IMR-90 (cell line): ENCODE measurements around the gene SOX5. TPM values are rescaled to one million over a fixed set of nuclear protein-coding genes. Genes with fewer than 3 reads are reported as not detected.

Experiments used
- ATAC-seq: fragments of 200-7000 bp; cut with Tn5 transposase; 2 replicates; pipeline ENCODE4 v1.9.1; 2020; ENCODE audit warnings: low read depth, mild to moderate bottlenecking, moderate library complexity
- BruUV-seq: library from RNA; stranded (reverse); fragments of 400-500 nt; replicated peaks from 2 replicates; lab custom pipeline; 2021; lab: Mats Ljungman, UMichigan
- CTCF ChIA-PET: fragments of 300-600 bp; formaldehyde crosslinking; extraction: SDS; loops from one replicate; lab custom pipeline; 2021; ENCODE audit warnings: antibody characterized with exemption; lab: Yijun Ruan, JAX
- POLR2A ChIA-PET: fragments of 300-600 bp; sonication (Branson Sonifier 250); formaldehyde crosslinking; loops from one replicate; lab custom pipeline; 2022; ENCODE audit warnings: antibody characterized with exemption; ENCODE audit not compliant: unreplicated experiment; lab: Charles Lee
- DNase-seq: peaks from one replicate; pipeline ENCODE4 v3.0.0; 2013
- H2AFZ ChIP-seq: replicated peaks from 2 replicates; pipeline ENCODE3; 2013; ENCODE audit warnings: low read length, mild to moderate bottlenecking; ENCODE audit not compliant: poor library complexity
- H2AK5ac ChIP-seq: 2 replicates; pipeline ENCODE4 v1.6.1; 2013; ENCODE audit warnings: low read depth, low read length, inconsistent platforms
- H2AK9ac ChIP-seq: replicated peaks from 2 replicates; pipeline ENCODE3; 2013; ENCODE audit warnings: mild to moderate bottlenecking, low read depth, low read length, moderate library complexity; ENCODE audit not compliant: poor library complexity
- H2BK120ac ChIP-seq: 2 replicates; pipeline ENCODE4 v1.6.1; 2013; ENCODE audit warnings: low read depth, low read length, inconsistent platforms
- H2BK15ac ChIP-seq: 3 replicates; pipeline ENCODE4 v1.6.1; 2013; ENCODE audit warnings: low read depth, low read length, inconsistent platforms
- H2BK20ac ChIP-seq: 2 replicates; pipeline ENCODE4 v1.6.1; 2013; ENCODE audit warnings: low read depth, mild to moderate bottlenecking, inconsistent platforms, low read length, moderate library complexity
- H2BK5ac ChIP-seq: 2 replicates; pipeline ENCODE4 v1.6.1; 2013; ENCODE audit warnings: mild to moderate bottlenecking, low read depth, low read length, inconsistent platforms; ENCODE audit not compliant: poor library complexity, severe bottlenecking
- H3K14ac ChIP-seq: replicated peaks from 2 replicates; pipeline ENCODE4 v1.6.1; 2013; ENCODE audit warnings: low read depth, low read length, inconsistent platforms
- H3K18ac ChIP-seq: 2 replicates; pipeline ENCODE4 v1.6.1; 2013; ENCODE audit warnings: low read depth, low read length, control low read depth
- H3K23ac ChIP-seq: 2 replicates; pipeline ENCODE4 v1.6.1; 2013; ENCODE audit warnings: low read depth, low read length, inconsistent platforms
- H3K27ac ChIP-seq: 2 replicates; pipeline ENCODE4 v1.5.1; 2013; ENCODE audit warnings: mild to moderate bottlenecking, control low read depth, low read length; ENCODE audit not compliant: insufficient read depth
- H3K27me3 ChIP-seq: 2 replicates; pipeline ENCODE4 v1.6.1; 2013; ENCODE audit warnings: low read length; ENCODE audit not compliant: control insufficient read depth, insufficient read depth
- H3K36me3 ChIP-seq: 2 replicates; pipeline ENCODE4 v1.6.1; 2013; ENCODE audit warnings: low read length, mixed read lengths; ENCODE audit not compliant: control insufficient read depth, insufficient read depth
- H3K4ac ChIP-seq: 2 replicates; pipeline ENCODE4 v1.6.1; 2013; ENCODE audit warnings: low read depth, low read length, inconsistent platforms
- H3K4me1 ChIP-seq: 2 replicates; pipeline ENCODE4 v1.6.1; 2013; ENCODE audit warnings: low read length, mixed read lengths; ENCODE audit not compliant: control insufficient read depth, insufficient read depth
- H3K4me2 ChIP-seq: 2 replicates; pipeline ENCODE4 v1.6.1; 2013; ENCODE audit warnings: low read depth, mild to moderate bottlenecking, control low read depth, low read length, moderate library complexity
- H3K4me3 ChIP-seq: 2 replicates; pipeline ENCODE4 v1.5.1; 2013; ENCODE audit warnings: low read depth, mild to moderate bottlenecking, control low read depth, low read length, moderate library complexity; ENCODE audit not compliant: insufficient read depth
- H3K56ac ChIP-seq: 2 replicates; pipeline ENCODE4 v1.6.1; 2013; ENCODE audit warnings: low read length, inconsistent platforms; ENCODE audit not compliant: insufficient read depth; ENCODE audit errors: extremely low read depth
- H3K79me1 ChIP-seq, 2 experiments: 2 replicates each; pipeline ENCODE4 v1.6.1; 2013; ENCODE audit warnings: low read length in 2 of 2, inconsistent platforms in 1 of 2, low read depth in 1 of 2
- H3K9ac ChIP-seq: 2 replicates; pipeline ENCODE4 v1.6.1; 2013; ENCODE audit warnings: low read depth, low read length, control low read depth
- H3K9me1 ChIP-seq: 2 replicates; pipeline ENCODE4 v1.6.1; 2013; ENCODE audit warnings: low read length, inconsistent platforms; ENCODE audit not compliant: insufficient read depth
- H3K9me3 ChIP-seq: 2 replicates; pipeline ENCODE4 v1.6.1; 2013; ENCODE audit warnings: low read length; ENCODE audit not compliant: control insufficient read depth, insufficient read depth
- H4K20me1 ChIP-seq: 2 replicates; pipeline ENCODE4 v1.6.1; 2013; ENCODE audit warnings: low read length, inconsistent platforms; ENCODE audit not compliant: insufficient read depth
- H4K5ac ChIP-seq: 2 replicates; pipeline ENCODE4 v1.6.1; 2013; ENCODE audit warnings: mild to moderate bottlenecking, low read depth, low read length, control low read depth
- H4K8ac ChIP-seq, 2 experiments: 2 replicates each; pipeline ENCODE4 v1.6.1; 2013; ENCODE audit warnings: low read depth in 2 of 2, low read length in 2 of 2, control low read depth in 1 of 2, inconsistent platforms in 1 of 2
- H4K91ac ChIP-seq: 2 replicates; pipeline ENCODE4 v1.6.1; 2013; ENCODE audit warnings: low read depth, low read length, inconsistent platforms; ENCODE audit not compliant: insufficient read depth
- CEBPB ChIP-seq: IDR thresholded peaks from 2 replicates; pipeline ENCODE4 v1.6.1; 2012; ENCODE audit warnings: low read depth, low read length, improper control_type of control experiment
- CHD1 ChIP-seq: IDR thresholded peaks from 2 replicates; pipeline ENCODE4 v1.6.1; 2012; ENCODE audit warnings: low read depth, low read length, improper control_type of control experiment
- MAZ ChIP-seq: IDR thresholded peaks from 2 replicates; pipeline ENCODE4 v1.6.1; 2012; ENCODE audit warnings: low read depth, mild to moderate bottlenecking, low read length, improper control_type of control experiment, moderate library complexity, borderline replicate concordance
- MXI1 ChIP-seq: IDR thresholded peaks from 2 replicates; pipeline ENCODE4 v1.6.1; 2012; ENCODE audit warnings: low read depth, mild to moderate bottlenecking, low read length, moderate library complexity, borderline replicate concordance
- NFE2L2 ChIP-seq: fragments of 150-350 bp; IDR thresholded peaks from 2 replicates; pipeline ENCODE4 v1.6.1; 2016; ENCODE audit warnings: low read depth, mild to moderate bottlenecking, low read length
- RAD21 ChIP-seq: IDR thresholded peaks from 2 replicates; pipeline ENCODE4 v1.6.1; 2012; ENCODE audit warnings: low read length, improper control_type of control experiment
- RCOR1 ChIP-seq: IDR thresholded peaks from 2 replicates; pipeline ENCODE4 v1.6.1; 2012; ENCODE audit warnings: mild to moderate bottlenecking, low read length, improper control_type of control experiment; ENCODE audit not compliant: insufficient replicate concordance
- RFX5 ChIP-seq: IDR thresholded peaks from 2 replicates; pipeline ENCODE4 v1.8.0; 2012; ENCODE audit warnings: low read depth, mild to moderate bottlenecking, low read length, moderate library complexity
- SMC3 ChIP-seq: fragments of 150-350 bp; IDR thresholded peaks from 2 replicates; pipeline ENCODE4 v1.6.1; 2016; ENCODE audit warnings: low read depth, mild to moderate bottlenecking, antibody characterized with exemption, low read length, moderate library complexity
- WGBS, 2 experiments: methylation state at CpG; one replicate each; pipeline versions ENCODE4 v1.1.5 to v1.1.7; 2013; ENCODE audit warnings: missing lambda C conversion rate in 2 of 2; ENCODE audit not compliant: insufficient read length in 1 of 2; ENCODE audit errors: extremely low coverage in 2 of 2; 5-methylcytosine and 5-hydroxymethylcytosine counted together
- dilution Hi-C: fragments of 300-500 bp; cut with HindIII; formaldehyde crosslinking; loops from one replicate; pipeline ENCODE4 v1.14.3; 2018; ENCODE audit warnings: low sequenced_read_pairs; ENCODE audit not compliant: unreplicated experiment
- in situ Hi-C: fragments of 300-500 bp; cut with MboI; formaldehyde crosslinking; loops from 3 replicates; pipeline ENCODE4 v1.14.3; 2019; ENCODE audit warnings: low sequenced_read_pairs, inconsistent platforms, mixed read lengths
- intact Hi-C: fragments of 100-400 bp; cut with micrococcal nuclease; formaldehyde crosslinking; loops from 2 replicates; pipeline ENCODE4 v1.10.0; 2022
- polyA plus RNA-seq, 3 experiments: library from polyadenylated mRNA; depleted of rRNA; stranded (reverse); fragments of >200 nt; gene quantifications; 2 replicates each; pipeline ENCODE4 v1.2.3, GENCODE V29; 2012; ENCODE audit warnings: low replicate concordance in 1 of 3
- total RNA-seq: library from RNA; depleted of rRNA; stranded (reverse); fragments of >200 nt; gene quantifications from 2 replicates; pipeline ENCODE4 v1.2.3, GENCODE V29; 2012
- TF ChIP-seq, protein P1 (sequence below): conservative IDR thresholded peaks from 2 replicates; pipeline ENCODE4 v1.5.1; 2012; ENCODE audit warnings: mild to moderate bottlenecking, low read depth, low read length, improper control_type of control experiment
- TF ChIP-seq, protein P2 (sequence below): fragments of 150-350 bp; IDR thresholded peaks from 2 replicates; pipeline ENCODE4 v1.6.1; 2016; ENCODE audit warnings: low read depth, mild to moderate bottlenecking, low read length, moderate library complexity, borderline replicate concordance

SOX5 gene
- total and polyA plus RNA-seq, 2 of the 4 experiments (the other 2 are of a cell fraction): 1.1 to 13.1 TPM

DNA sequence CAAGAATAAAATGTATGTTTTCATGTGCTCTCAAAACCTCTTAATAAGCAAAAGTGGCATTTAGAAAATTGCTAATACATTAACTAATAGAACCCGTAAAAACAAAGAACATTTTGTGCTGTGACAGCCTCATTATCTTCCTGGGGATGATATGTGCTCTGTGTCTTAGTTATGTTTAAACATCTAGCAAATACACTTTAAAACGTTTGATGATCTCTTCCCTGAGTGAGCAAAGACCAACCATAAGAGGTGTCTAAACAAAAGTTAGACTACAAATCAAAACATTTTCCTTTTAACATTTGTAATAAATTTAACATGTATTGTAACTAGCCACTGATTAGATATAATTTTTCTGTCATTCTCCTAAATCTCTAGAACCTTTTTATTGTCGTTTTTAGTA lies 95.8 kb downstream of the SOX5 start:
- Histone ChIP-seq H4K91ac (no peak overlapping the region), H3K18ac (no peak overlapping the region), H3K4me3 (no peak overlapping the region), H4K20me1 (no peaks in the 10 kb centered on the region), H3K9ac (no peak overlapping the region), H4K8ac (no peak overlapping the region), H2BK20ac (no peak overlapping the region), H3K36me3 (no peaks in the 10 kb centered on the region), H2AK9ac (no peak overlapping the region), H3K4me1 (no peaks in the 10 kb centered on the region), H2AK5ac (no peak overlapping the region), H3K27ac (no peak overlapping the region), H3K9me1 (no peaks in the 10 kb centered on the region), H3K23ac (no peak overlapping the region), H3K56ac (no peak overlapping the region), H3K4ac (no peak overlapping the region), H3K14ac (no peak overlapping the region), H2BK15ac (no peak overlapping the region), H2BK120ac (no peak overlapping the region), H3K79me1 (no peaks in the 10 kb centered on the region), H2BK5ac (no peak overlapping the region), H2AFZ (no peak overlapping the region), H3K4me2 (no peak overlapping the region), H3K9me3 (no peaks in the 10 kb centered on the region), H4K5ac (no peak overlapping the region), H3K27me3 (no peaks in the 10 kb centered on the region)
- POLR2A ChIA-PET: no interaction called here
- intact Hi-C loops (no loop called here), dilution Hi-C loops (no loop called here), in situ Hi-C loops (no loop called here)
- TF ChIP-seq NFE2L2 (no peak), MAZ (no peak), MXI1 (no peak), RAD21 (no peak), RFX5 (no peak), SMC3 (no peak), CEBPB (no peak), RCOR1 (no peak), CHD1 (no peak)
- TF ChIP-seq, protein P1, sequence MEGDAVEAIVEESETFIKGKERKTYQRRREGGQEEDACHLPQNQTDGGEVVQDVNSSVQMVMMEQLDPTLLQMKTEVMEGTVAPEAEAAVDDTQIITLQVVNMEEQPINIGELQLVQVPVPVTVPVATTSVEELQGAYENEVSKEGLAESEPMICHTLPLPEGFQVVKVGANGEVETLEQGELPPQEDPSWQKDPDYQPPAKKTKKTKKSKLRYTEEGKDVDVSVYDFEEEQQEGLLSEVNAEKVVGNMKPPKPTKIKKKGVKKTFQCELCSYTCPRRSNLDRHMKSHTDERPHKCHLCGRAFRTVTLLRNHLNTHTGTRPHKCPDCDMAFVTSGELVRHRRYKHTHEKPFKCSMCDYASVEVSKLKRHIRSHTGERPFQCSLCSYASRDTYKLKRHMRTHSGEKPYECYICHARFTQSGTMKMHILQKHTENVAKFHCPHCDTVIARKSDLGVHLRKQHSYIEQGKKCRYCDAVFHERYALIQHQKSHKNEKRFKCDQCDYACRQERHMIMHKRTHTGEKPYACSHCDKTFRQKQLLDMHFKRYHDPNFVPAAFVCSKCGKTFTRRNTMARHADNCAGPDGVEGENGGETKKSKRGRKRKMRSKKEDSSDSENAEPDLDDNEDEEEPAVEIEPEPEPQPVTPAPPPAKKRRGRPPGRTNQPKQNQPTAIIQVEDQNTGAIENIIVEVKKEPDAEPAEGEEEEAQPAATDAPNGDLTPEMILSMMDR: no peak
- TF ChIP-seq, protein P2, sequence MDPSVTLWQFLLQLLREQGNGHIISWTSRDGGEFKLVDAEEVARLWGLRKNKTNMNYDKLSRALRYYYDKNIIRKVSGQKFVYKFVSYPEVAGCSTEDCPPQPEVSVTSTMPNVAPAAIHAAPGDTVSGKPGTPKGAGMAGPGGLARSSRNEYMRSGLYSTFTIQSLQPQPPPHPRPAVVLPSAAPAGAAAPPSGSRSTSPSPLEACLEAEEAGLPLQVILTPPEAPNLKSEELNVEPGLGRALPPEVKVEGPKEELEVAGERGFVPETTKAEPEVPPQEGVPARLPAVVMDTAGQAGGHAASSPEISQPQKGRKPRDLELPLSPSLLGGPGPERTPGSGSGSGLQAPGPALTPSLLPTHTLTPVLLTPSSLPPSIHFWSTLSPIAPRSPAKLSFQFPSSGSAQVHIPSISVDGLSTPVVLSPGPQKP: no peak
- DNase-seq (no peak), ATAC-seq (no peak)
- no TSS peak for BruUV-seq
- CTCF ChIA-PET: no interaction called here
- no CpG with 5 or more reads among the region's 3 CpGs for WGBS, 2 experiments
